H9 (cell line): ENCODE results near the gene GNPDA2. TPM values are rescaled to one million over a fixed set of nuclear protein-coding genes. Genes with fewer than 3 reads are reported as not detected.

Experiments used
- DNase-seq: peaks from one replicate; pipeline ENCODE4 v3.0.0-alpha.2; 2017
- H2AFZ ChIP-seq: one replicate; pipeline ENCODE4 v1.6.1; 2013; ENCODE audit warnings: mild to moderate bottlenecking, low read length, control low read depth, moderate library complexity
- H2AK5ac ChIP-seq: 2 replicates; pipeline ENCODE4 v1.6.1; 2013; ENCODE audit warnings: low read length, control low read depth, mixed read lengths; ENCODE audit not compliant: insufficient read length
- H2BK120ac ChIP-seq: one replicate; pipeline ENCODE4 v1.6.1; 2013; ENCODE audit warnings: low read depth, mild to moderate bottlenecking, low read length, control low read depth, inconsistent platforms; ENCODE audit not compliant: poor library complexity, severe bottlenecking
- H2BK12ac ChIP-seq: 2 replicates; pipeline ENCODE4 v1.6.1; 2013; ENCODE audit warnings: low read length, control low read depth, mixed read lengths, low read depth; ENCODE audit not compliant: insufficient read length
- H2BK15ac ChIP-seq: 2 replicates; pipeline ENCODE4 v1.6.1; 2013; ENCODE audit warnings: low read depth, low read length, control low read depth
- H2BK20ac ChIP-seq: one replicate; pipeline ENCODE4 v1.6.1; 2013; ENCODE audit warnings: low read depth, mild to moderate bottlenecking, low read length, control low read depth, inconsistent platforms; ENCODE audit not compliant: poor library complexity, severe bottlenecking
- H2BK5ac ChIP-seq: 2 replicates; pipeline ENCODE4 v1.6.1; 2013; ENCODE audit warnings: low read length, control low read depth, mixed read lengths; ENCODE audit not compliant: insufficient read length
- H3K14ac ChIP-seq: 2 replicates; pipeline ENCODE4 v1.6.1; 2013; ENCODE audit warnings: low read length, control low read depth; ENCODE audit not compliant: insufficient read depth
- H3K18ac ChIP-seq: 2 replicates; pipeline ENCODE4 v1.6.1; 2013; ENCODE audit warnings: low read depth, mild to moderate bottlenecking, mixed read lengths, low read length, control low read depth; ENCODE audit not compliant: insufficient read length
- H3K23ac ChIP-seq: 2 replicates; pipeline ENCODE4 v1.6.1; 2013; ENCODE audit warnings: low read length, control low read depth, mixed read lengths, low read depth; ENCODE audit not compliant: insufficient read length
- H3K23me2 ChIP-seq: 2 replicates; pipeline ENCODE4 v1.6.1; 2013; ENCODE audit warnings: low read depth, mild to moderate bottlenecking, mixed read lengths, low read length, control low read depth; ENCODE audit not compliant: insufficient read length, poor library complexity, severe bottlenecking
- H3K27ac ChIP-seq: 2 replicates; pipeline ENCODE4 v1.5.1; 2013; ENCODE audit warnings: low read length, control low read depth, mixed read lengths, low read depth; ENCODE audit not compliant: insufficient read length
- H3K27me3 ChIP-seq: 2 replicates; pipeline ENCODE4 v1.6.1; 2013; ENCODE audit warnings: low read length, control low read depth, inconsistent platforms; ENCODE audit not compliant: insufficient read depth
- H3K4ac ChIP-seq: 2 replicates; pipeline ENCODE4 v1.6.1; 2013; ENCODE audit warnings: low read depth, mild to moderate bottlenecking, control low read depth, inconsistent platforms, low read length, moderate library complexity
- H3K4me1 ChIP-seq: 2 replicates; pipeline ENCODE4 v1.6.1; 2013; ENCODE audit warnings: low read length, control low read depth, inconsistent platforms; ENCODE audit not compliant: insufficient read depth
- H3K4me2 ChIP-seq: 2 replicates; pipeline ENCODE4 v1.6.1; 2013; ENCODE audit warnings: low read length, control low read depth, mixed read lengths; ENCODE audit not compliant: insufficient read length, insufficient read depth
- H3K56ac ChIP-seq: 2 replicates; pipeline ENCODE4 v1.6.1; 2013; ENCODE audit warnings: low read depth, mild to moderate bottlenecking, mixed read lengths, low read length, control low read depth; ENCODE audit not compliant: insufficient read length
- H3K79me1 ChIP-seq: 2 replicates; pipeline ENCODE4 v1.6.1; 2013; ENCODE audit warnings: low read depth, mild to moderate bottlenecking, moderate library complexity, low read length, control low read depth, inconsistent platforms; ENCODE audit not compliant: insufficient read depth, poor library complexity, severe bottlenecking
- H3K79me2 ChIP-seq: 2 replicates; pipeline ENCODE4 v1.6.1; 2013; ENCODE audit warnings: low read length, control low read depth, inconsistent platforms; ENCODE audit not compliant: insufficient read depth
- H3K9ac ChIP-seq: 2 replicates; pipeline ENCODE4 v1.6.1; 2013; ENCODE audit warnings: low read length, control low read depth, mixed read lengths; ENCODE audit not compliant: insufficient read length; ENCODE audit errors: extremely low read depth
- H3K9me3 ChIP-seq: one replicate; pipeline ENCODE4 v1.6.1; 2013; ENCODE audit warnings: low read depth, low read length, inconsistent platforms; ENCODE audit not compliant: control insufficient read depth
- H3T11ph ChIP-seq: one replicate; pipeline ENCODE4 v1.6.1; 2013; ENCODE audit warnings: mild to moderate bottlenecking, low read length, control low read depth, inconsistent platforms
- H4K20me1 ChIP-seq: one replicate; pipeline ENCODE4 v1.6.1; 2013; ENCODE audit not compliant: control insufficient read depth, insufficient read length, insufficient read depth
- H4K5ac ChIP-seq: 2 replicates; pipeline ENCODE4 v1.6.1; 2013; ENCODE audit warnings: low read depth, mild to moderate bottlenecking, mixed read lengths, low read length, control low read depth; ENCODE audit not compliant: insufficient read length
- H4K8ac ChIP-seq: replicated peaks from 2 replicates; pipeline ENCODE4 v1.6.1; 2013; ENCODE audit warnings: low read length, control low read depth, mixed read lengths, low read depth; ENCODE audit not compliant: insufficient read length
- H4K91ac ChIP-seq: 2 replicates; pipeline ENCODE4 v1.6.1; 2013; ENCODE audit warnings: low read depth, mild to moderate bottlenecking, moderate library complexity, mixed read lengths, low read length, control low read depth; ENCODE audit not compliant: insufficient read length
- H3K27ac Mint-ChIP-seq, 3 experiments: 2 replicates in 2 of 3; 3 replicates in 1 of 3; pipeline ENCODE4 v1.8.0; 2020 to 2021; ENCODE audit warnings: mixed read lengths in 3 of 3, mild to moderate bottlenecking in 1 of 3, moderate library complexity in 1 of 3
- H3K27me3 Mint-ChIP-seq: 2 replicates; pipeline ENCODE4 v1.8.0; 2021; ENCODE audit warnings: low read depth, mild to moderate bottlenecking, moderate library complexity, mixed read lengths
- H3K36me3 Mint-ChIP-seq, 3 experiments: 2 replicates in 2 of 3; 3 replicates in 1 of 3; pipeline ENCODE4 v1.8.0; 2020 to 2021; ENCODE audit warnings: low read depth in 3 of 3, mixed read lengths in 3 of 3; ENCODE audit not compliant: insufficient read depth in 1 of 3
- H3K4me1 Mint-ChIP-seq, 2 experiments: 2 replicates each; pipeline ENCODE4 v1.8.0; 2020; ENCODE audit warnings: mixed read lengths in 2 of 2
- H3K4me3 Mint-ChIP-seq, 2 experiments: 2 replicates in 1 of 2; 3 replicates in 1 of 2; pipeline ENCODE4 v1.8.0; 2020 to 2021; ENCODE audit warnings: mild to moderate bottlenecking in 2 of 2, mixed read lengths in 2 of 2, moderate library complexity in 1 of 2
- H3K9me3 Mint-ChIP-seq, 2 experiments: 2 replicates in 1 of 2; 3 replicates in 1 of 2; pipeline ENCODE4 v1.8.0; 2020; ENCODE audit warnings: mild to moderate bottlenecking in 2 of 2, mixed read lengths in 2 of 2, moderate library complexity in 1 of 2
- WGBS: extraction: QIAGEN DNeasy Blood & Tissue Kit; methylation state at CpG from one replicate; pipeline ENCODE4 v1.1.7; 2013; ENCODE audit warnings: missing lambda C conversion rate, low lambda C conversion rate, mixed read lengths; ENCODE audit not compliant: insufficient read length; ENCODE audit errors: extremely low coverage; 5-methylcytosine and 5-hydroxymethylcytosine counted together
- total RNA-seq: library from RNA; stranded (reverse); gene quantifications from 2 replicates; pipeline ENCODE4 v1.2.1, GENCODE V29; 2021
- TF ChIP-seq, protein P1 (sequence below): fragments of 200-600 bp; sonication (generic); conservative IDR thresholded peaks from 3 replicates; pipeline ENCODE4 v1.8.0; 2021; ENCODE audit warnings: antibody characterized with exemption, mild to moderate bottlenecking

Gene GNPDA2
- total RNA-seq, 1 experiment from 2014 or later, result 4.8 TPM

- H3K27me3 ChIP-seq, result no peaks in the 10 kb centered on the region
- no peak overlapping the region for H3K56ac ChIP-seq
- Mint-ChIP-seq H3K4me1 (no peaks in the 10 kb centered on the region; a peak in 1 of 4 replicates), H3K36me3 (no peaks in the 10 kb centered on the region), H3K27me3 (peaks cover 13% of the 10 kb centered on the region), H3K27ac (no peak overlapping the region), H3K9me3 (no peaks in the 10 kb centered on the region), H3K4me3 (no peak overlapping the region)
- H2BK5ac ChIP-seq, result no peak overlapping the region
- H3K27ac ChIP-seq, result no peak overlapping the region
- no CpG with 5 or more reads among the region's 2 CpGs for WGBS
- DNase-seq, result no peak
- H3K9ac ChIP-seq, result no peak overlapping the region
- no peak overlapping the region for H2AFZ ChIP-seq
- H3K4ac ChIP-seq, result no peak overlapping the region
- no peaks in the 10 kb centered on the region for H3K9me3 ChIP-seq
- H3K4me2 ChIP-seq, result no peak overlapping the region
- H4K5ac ChIP-seq, result no peak overlapping the region
- H2BK12ac ChIP-seq, result no peak overlapping the region
- no peaks in the 10 kb centered on the region for H3K79me2 ChIP-seq
- no peaks in the 10 kb centered on the region for H3K23me2 ChIP-seq
- no peak overlapping the region for H3T11ph ChIP-seq
- no peak overlapping the region for H2BK120ac ChIP-seq
- H4K8ac ChIP-seq, result no peak overlapping the region
- TF ChIP-seq, protein P1, sequence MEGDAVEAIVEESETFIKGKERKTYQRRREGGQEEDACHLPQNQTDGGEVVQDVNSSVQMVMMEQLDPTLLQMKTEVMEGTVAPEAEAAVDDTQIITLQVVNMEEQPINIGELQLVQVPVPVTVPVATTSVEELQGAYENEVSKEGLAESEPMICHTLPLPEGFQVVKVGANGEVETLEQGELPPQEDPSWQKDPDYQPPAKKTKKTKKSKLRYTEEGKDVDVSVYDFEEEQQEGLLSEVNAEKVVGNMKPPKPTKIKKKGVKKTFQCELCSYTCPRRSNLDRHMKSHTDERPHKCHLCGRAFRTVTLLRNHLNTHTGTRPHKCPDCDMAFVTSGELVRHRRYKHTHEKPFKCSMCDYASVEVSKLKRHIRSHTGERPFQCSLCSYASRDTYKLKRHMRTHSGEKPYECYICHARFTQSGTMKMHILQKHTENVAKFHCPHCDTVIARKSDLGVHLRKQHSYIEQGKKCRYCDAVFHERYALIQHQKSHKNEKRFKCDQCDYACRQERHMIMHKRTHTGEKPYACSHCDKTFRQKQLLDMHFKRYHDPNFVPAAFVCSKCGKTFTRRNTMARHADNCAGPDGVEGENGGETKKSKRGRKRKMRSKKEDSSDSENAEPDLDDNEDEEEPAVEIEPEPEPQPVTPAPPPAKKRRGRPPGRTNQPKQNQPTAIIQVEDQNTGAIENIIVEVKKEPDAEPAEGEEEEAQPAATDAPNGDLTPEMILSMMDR, result no peak
- no peaks in the 10 kb centered on the region for H3K4me1 ChIP-seq
- H3K23ac ChIP-seq, result no peak overlapping the region
- H2BK15ac ChIP-seq, result no peak overlapping the region
- no peak overlapping the region for H3K18ac ChIP-seq
- no peak overlapping the region for H3K14ac ChIP-seq
- H4K91ac ChIP-seq, result no peak overlapping the region
- H3K79me1 ChIP-seq, result no peaks in the 10 kb centered on the region
- no peak overlapping the region for H2BK20ac ChIP-seq
- no peak overlapping the region for H2AK5ac ChIP-seq
- H4K20me1 ChIP-seq, result no peaks in the 10 kb centered on the region
Measured at GRCh38 chr4:44668526-44668925, 57.8 kb downstream of the GNPDA2 start.
